H1 (cell line): ENCODE measurements around the gene CAMK2D. TPM values are rescaled to one million over a fixed set of nuclear protein-coding genes. Genes with fewer than 3 reads are reported as not detected.

ENCODE experiments used
- CEBPB ChIP-seq: IDR thresholded peaks from 2 replicates; pipeline ENCODE4 v1.6.1; 2012; ENCODE audit warnings: low read depth, low read length
- CTCF ChIP-seq, 3 experiments: IDR thresholded peaks; 1 replicate in 2 of 3; 2 replicates in 1 of 3; pipeline versions ENCODE4 v1.5.1 to v1.6.1; 2011; ENCODE audit warnings: low read length in 3 of 3, mild to moderate bottlenecking in 3 of 3, inconsistent platforms in 2 of 3, low read depth in 1 of 3, moderate library complexity in 1 of 3; ENCODE audit not compliant: insufficient read depth in 1 of 3; ENCODE audit errors: control extremely low read depth in 1 of 3
- polyA plus RNA-seq, 7 experiments: library from polyadenylated mRNA; depleted of rRNA in 3 of 7; stranded (reverse) in 5 of 7; unstranded in 2 of 7; fragments of >200 nt in 5 of 7; fragments of 200-250 nt in 2 of 7; gene quantifications; 1 replicate in 5 of 7; 2 replicates in 1 of 7; 4 replicates in 1 of 7; pipeline versions ENCODE4 v1.2.1 to v1.2.3, GENCODE V29; 2011 to 2013; ENCODE audit warnings: missing spikeins in 2 of 7, mixed read lengths in 2 of 7
- total RNA-seq: library from RNA; stranded (reverse); fragmentation: NEBNext Ultra II Directional; extraction: Animal tissue kit (Norgen Biotek cat#: 25700); gene quantifications from 2 replicates; pipeline ENCODE4 v1.2.1, GENCODE V29; 2021

CAMK2D gene
- total and polyA plus RNA-seq, 2 of the 8 experiments (the other 6 are each of a cell fraction or from before 2014, with no cell fraction given), result 3.2 to 7.0 TPM

GRCh38 chr4:113537628-113538027, 223.9 kb downstream of the CAMK2D start (continued):
- TF ChIP-seq CTCF (IDR thresholded peaks at IDR 0.05; ENCODE audit: control extremely low read depth in 1 of 3, insufficient read depth in 1 of 3, low read depth in 1 of 3, low read length in 3 of 3) (no peak), CEBPB (no peak)
